GM12864 (cell line): Measurements from ENCODE around the gene UBL3.

Experiments used
- DNase-seq: peaks from one replicate; pipeline ENCODE4 v3.0.0-alpha.2; 2011; ENCODE audit warnings: low read depth
- H3K4me3 ChIP-seq: 2 replicates; pipeline ENCODE4 v1.5.1; 2011; ENCODE audit warnings: mild to moderate bottlenecking, low read depth, low read length, control low read depth
- CTCF ChIP-seq: IDR thresholded peaks from 2 replicates; pipeline ENCODE4 v1.5.1; 2011; ENCODE audit warnings: low read depth, mild to moderate bottlenecking, moderate library complexity, low read length, control low read depth, inconsistent platforms; ENCODE audit errors: missing control alignments

Gene UBL3

GRCh38 chr13:29887030-29887557, 36.7 kb upstream of the UBL3 start:
- no peak for TF ChIP-seq CTCF
- DNase-seq = no peak
- H3K4me3 ChIP-seq = no peak overlapping the region

DNA sequence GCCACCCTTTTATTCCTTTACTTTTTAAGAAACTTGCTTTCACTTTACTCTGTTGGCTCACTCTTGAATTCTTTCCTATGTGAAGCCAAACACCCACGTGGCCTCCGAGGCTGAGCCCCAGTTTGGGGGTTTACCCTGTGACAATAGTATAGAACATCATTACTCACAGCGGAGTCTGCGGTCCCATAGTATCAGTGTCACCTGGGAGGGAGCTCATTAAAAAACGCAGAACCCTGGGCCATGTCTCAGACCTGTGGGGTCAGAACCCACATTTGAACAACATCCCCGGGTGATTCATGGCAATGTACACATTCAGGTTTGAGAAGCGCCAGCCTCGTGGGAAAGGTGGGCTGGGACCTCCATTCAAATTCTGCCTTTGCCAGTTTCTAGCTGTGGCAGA, 36.0 kb upstream of the UBL3 start:
- no peak for TF ChIP-seq CTCF
- H3K4me3 ChIP-seq = no peak overlapping the region
- no peak for DNase-seq

DNA sequence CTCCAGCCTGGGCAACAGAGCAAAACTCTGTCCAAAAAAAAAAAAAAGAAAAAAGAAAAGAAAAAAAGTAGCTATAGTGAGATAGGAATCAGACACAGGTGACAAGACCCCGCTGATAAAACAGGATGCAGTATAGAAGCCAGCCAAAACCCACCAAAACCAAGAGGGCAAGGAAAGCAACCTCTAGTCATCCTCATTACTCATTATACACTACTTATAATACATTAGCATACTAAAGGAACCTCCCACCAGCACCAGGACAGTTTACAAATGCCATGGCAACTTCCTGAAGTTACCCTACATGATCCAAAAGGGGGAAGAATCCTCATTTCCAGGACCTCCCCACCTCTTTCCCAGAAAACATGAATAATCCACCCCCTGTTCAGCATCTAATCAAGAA, 35.6 kb upstream of the UBL3 start:
- no peak for DNase-seq
- no peak for TF ChIP-seq CTCF
- no peak overlapping the region for H3K4me3 ChIP-seq

DNA sequence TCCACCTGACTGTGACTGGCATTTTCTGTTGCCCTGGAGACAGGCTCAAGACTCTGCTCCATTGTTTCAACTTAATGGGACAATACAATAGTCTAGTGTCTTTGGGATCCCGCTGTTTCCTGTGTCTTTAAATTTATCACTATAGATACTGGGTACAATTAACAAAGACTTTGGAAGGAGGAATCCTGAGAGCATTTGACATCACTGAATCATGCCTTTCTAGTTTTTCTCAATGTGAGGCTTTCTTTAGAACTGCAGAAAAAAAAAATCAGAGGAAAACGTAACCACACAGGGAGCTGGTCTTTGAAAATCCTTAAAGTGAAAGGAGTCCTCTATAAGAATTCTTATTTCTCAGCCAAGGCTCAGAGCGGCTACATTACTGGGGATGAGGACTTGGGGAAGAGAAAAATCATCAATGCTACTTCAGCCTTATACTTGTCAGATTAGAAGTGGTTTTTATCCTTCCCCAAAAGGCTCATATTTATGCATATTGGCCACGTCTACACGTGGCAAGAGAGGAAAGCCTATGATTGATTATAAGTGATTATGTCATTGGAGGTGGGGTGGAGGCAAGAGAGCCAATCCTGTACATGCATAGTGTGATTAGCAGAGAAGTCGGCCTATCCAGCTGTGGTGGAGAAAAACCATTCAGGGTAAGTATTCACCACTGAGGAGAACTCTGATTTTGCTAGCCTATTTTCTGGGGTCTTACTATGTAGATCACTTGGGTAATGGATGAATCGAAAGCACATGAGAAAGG, 34.4 kb upstream of the UBL3 start:
- H3K4me3 ChIP-seq = no peak overlapping the region
- DNase-seq = no peak
- TF ChIP-seq CTCF = no peak

DNA sequence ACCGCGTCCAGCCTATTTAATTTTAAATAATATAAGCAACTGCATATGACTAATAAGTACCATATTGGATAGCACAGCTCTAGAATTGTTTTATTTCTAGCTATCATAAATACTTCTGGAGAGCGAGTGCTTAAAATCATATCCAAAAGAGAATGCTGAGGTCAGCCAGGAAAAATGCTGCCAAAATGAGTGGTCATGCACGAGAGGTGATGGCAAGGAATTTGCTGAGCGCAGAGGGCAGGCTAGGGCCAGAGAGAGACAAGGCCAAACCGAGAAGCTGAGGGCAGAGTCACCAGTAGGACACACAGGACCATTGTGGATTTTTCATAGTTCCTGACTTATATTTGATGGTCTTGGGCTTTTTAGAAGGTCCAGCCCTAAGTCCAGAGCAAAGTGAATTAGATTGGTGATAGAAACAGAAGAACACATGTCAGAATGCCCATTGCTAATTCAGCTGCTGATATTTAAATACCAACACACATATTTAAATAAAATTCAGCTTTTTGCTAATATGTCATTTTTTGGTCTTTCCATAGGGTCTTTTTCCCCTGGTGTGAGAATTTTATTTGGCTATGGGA, 33.6 kb upstream of the UBL3 start:
- DNase-seq = no peak
- TF ChIP-seq CTCF = no peak
- H3K4me3 ChIP-seq = no peak overlapping the region

GRCh38 chr13:29882076-29882475, 31.7 kb upstream of the UBL3 start:
- TF ChIP-seq CTCF = no peak
- DNase-seq = no peak
- no peak overlapping the region for H3K4me3 ChIP-seq
